HG03139 (cell line): ENCODE measurements around the gene ZNF831.
A peak's percentile ranks its signal among the peaks of the same experiment; 100 is the strongest.

Experiments
- ATAC-seq: cut with Tn5 transposase; IDR thresholded peaks from one replicate; pipeline ENCODE4 v1.9.1; 2021; ENCODE audit not compliant: unreplicated experiment

Gene ZNF831

GRCh38 chr20:59178983-59179595 is 15.5 kb downstream of the ZNF831 start:
- no peak for ATAC-seq

- ATAC-seq, result no peak
Measured at GRCh38 chr20:59179988-59180387, 16.4 kb downstream of the ZNF831 start.

- ATAC-seq, result no peak
Measured at GRCh38 chr20:59181936-59182335, 18.3 kb downstream of the ZNF831 start.

GRCh38 chr20:59182401-59183044 is 18.9 kb downstream of the ZNF831 start:
- peak; percentile 69 for ATAC-seq

- ATAC-seq, result no peak
Measured at GRCh38 chr20:59183751-59184150, 20.1 kb downstream of the ZNF831 start.

GRCh38 chr20:59184880-59185447 is 21.3 kb downstream of the ZNF831 start:
- ATAC-seq, result no peak

GRCh38 chr20:59185809-59186208 is 22.2 kb downstream of the ZNF831 start:
- no peak for ATAC-seq

- ATAC-seq, result no peak
Measured at GRCh38 chr20:59190466-59190865, 26.8 kb downstream of the ZNF831 start.

- no peak for ATAC-seq
Measured at GRCh38 chr20:59191036-59191755, 27.6 kb downstream of the ZNF831 start.

GRCh38 chr20:59191756-59192532 is 28.3 kb downstream of the ZNF831 start:
- no peak for ATAC-seq

- ATAC-seq, result no peak
Measured at GRCh38 chr20:59192533-59192896, 28.9 kb downstream of the ZNF831 start.

- no peak for ATAC-seq
Measured at GRCh38 chr20:59193325-59193724, 29.7 kb downstream of the ZNF831 start.

GRCh38 chr20:59194023-59194935 is 30.7 kb downstream of the ZNF831 start:
- ATAC-seq, result no peak

GRCh38 chr20:59195316-59195993 is 31.8 kb downstream of the ZNF831 start:
- no peak for ATAC-seq

- no peak for ATAC-seq
Measured at GRCh38 chr20:59204165-59204894, 40.7 kb downstream of the ZNF831 start.

- no peak for ATAC-seq
Measured at GRCh38 chr20:59205044-59205443, 41.4 kb downstream of the ZNF831 start.

GRCh38 chr20:59207235-59207634 is 43.6 kb downstream of the ZNF831 start:
- no peak for ATAC-seq

- no peak for ATAC-seq
Measured at GRCh38 chr20:59207742-59208357, 44.2 kb downstream of the ZNF831 start.
